Raji (cell line): ENCODE data around the gene RAD54L2.

Experiments used
- POLR2A ChIP-seq: IDR thresholded peaks from 2 replicates; pipeline ENCODE4 v1.6.1; 2011; ENCODE audit warnings: low read depth, low read length, control low read depth; ENCODE audit not compliant: insufficient read depth

RAD54L2 gene, protein sequence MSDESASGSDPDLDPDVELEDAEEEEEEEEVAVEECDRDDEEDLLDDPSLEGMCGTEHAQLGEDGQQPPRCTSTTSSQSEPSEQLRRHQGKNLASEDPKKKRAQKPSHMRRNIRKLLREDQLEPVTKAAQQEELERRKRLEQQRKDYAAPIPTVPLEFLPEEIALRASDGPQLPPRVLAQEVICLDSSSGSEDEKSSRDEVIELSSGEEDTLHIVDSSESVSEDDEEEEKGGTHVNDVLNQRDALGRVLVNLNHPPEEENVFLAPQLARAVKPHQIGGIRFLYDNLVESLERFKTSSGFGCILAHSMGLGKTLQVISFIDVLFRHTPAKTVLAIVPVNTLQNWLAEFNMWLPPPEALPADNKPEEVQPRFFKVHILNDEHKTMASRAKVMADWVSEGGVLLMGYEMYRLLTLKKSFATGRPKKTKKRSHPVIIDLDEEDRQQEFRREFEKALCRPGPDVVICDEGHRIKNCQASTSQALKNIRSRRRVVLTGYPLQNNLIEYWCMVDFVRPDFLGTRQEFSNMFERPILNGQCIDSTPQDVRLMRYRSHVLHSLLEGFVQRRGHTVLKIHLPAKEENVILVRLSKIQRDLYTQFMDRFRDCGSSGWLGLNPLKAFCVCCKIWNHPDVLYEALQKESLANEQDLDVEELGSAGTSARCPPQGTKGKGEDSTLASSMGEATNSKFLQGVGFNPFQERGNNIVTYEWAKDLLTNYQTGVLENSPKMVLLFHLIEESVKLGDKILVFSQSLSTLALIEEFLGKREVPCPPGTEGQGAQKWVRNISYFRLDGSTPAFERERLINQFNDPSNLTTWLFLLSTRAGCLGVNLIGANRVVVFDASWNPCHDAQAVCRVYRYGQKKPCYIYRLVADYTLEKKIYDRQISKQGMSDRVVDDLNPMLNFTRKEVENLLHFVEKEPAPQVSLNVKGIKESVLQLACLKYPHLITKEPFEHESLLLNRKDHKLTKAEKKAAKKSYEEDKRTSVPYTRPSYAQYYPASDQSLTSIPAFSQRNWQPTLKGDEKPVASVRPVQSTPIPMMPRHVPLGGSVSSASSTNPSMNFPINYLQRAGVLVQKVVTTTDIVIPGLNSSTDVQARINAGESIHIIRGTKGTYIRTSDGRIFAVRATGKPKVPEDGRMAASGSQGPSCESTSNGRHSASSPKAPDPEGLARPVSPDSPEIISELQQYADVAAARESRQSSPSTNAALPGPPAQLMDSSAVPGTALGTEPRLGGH (N-terminal part only)

GRCh38 chr3:51538459-51539290, at the start of gene RAD54L2:
RAD54L2 (plus strand) TSS chr3:51538719; CDS start chr3:51590421, 51,702 bp downstream.
- TF ChIP-seq POLR2A: peak; percentile 69

- no peak; the same call in 1 of the 2 replicates for TF ChIP-seq POLR2A
Observed at GRCh38 chr3:51498876-51499738, 39.4 kb upstream of the RAD54L2 start.

GRCh38 chr3:51500632-51501131, 37.8 kb upstream of the RAD54L2 start:
- no peak for TF ChIP-seq POLR2A

- TF ChIP-seq POLR2A: no peak
Observed at GRCh38 chr3:51501833-51502561, 36.5 kb upstream of the RAD54L2 start.

GRCh38 chr3:51502562-51502910, 36.0 kb upstream of the RAD54L2 start:
- no peak for TF ChIP-seq POLR2A

DNA sequence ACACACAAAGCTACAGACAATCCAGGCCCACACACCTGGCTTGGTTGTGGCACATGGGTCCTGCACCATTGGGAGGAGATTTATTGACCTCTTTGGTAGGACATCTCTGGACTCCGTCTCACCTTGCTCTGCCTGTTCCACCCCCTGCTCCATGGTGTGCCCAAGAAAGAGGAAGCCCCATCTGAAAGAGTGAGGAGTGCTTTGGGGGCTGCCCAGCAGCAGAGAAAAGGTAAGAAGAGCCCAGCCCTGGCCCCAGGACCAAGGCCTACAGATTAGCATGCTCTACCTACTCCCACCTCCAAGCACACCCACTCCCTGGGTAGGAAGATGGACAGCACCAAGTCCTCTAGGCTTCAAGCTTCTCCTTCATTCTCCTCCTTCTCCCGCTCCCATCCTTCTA, 35.5 kb upstream of the RAD54L2 start:
- no peak for TF ChIP-seq POLR2A

- TF ChIP-seq POLR2A: no peak
Observed at GRCh38 chr3:51508255-51508654, 30.3 kb upstream of the RAD54L2 start.

- no peak for TF ChIP-seq POLR2A
Observed at GRCh38 chr3:51510996-51511395, 27.5 kb upstream of the RAD54L2 start.

DNA sequence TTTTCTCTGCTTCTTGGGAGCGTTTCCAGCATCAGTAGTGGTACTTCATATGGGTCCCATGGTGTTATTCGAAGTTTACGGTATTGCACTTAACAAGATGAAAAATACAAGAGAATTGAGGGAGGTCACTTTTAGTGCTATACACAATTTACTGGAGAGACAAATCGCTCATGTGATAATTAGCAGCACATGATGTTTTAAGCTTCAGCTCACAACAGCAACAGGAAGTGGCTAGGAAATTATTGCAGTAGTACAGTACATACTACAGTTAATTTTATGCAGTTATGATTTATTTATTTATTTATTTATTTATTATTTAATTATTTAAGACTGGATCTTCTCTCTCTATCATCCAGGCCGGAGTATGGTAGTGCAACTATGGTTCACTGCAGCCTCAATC, 24.3 kb upstream of the RAD54L2 start:
- TF ChIP-seq POLR2A: no peak

DNA sequence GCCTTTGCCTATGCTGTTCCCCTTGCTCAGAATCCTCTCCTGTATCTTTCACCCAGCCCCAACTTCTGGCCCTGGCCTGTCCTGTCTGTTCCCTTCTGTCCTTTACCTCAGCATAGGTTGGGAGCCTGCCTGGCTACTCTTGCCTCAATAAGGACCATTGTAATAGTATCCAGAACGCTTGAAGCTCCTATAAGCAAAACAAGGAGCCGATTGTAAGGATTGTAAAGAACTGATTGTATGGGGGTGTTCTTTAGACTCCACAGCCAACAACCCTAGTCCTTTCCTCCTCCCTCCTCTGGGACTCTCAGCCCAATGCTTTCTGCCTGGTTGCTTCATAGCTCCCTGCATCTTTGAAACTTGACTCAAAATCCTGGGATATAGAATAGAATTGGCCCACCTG, 18.7 kb upstream of the RAD54L2 start:
- TF ChIP-seq POLR2A: no peak

DNA sequence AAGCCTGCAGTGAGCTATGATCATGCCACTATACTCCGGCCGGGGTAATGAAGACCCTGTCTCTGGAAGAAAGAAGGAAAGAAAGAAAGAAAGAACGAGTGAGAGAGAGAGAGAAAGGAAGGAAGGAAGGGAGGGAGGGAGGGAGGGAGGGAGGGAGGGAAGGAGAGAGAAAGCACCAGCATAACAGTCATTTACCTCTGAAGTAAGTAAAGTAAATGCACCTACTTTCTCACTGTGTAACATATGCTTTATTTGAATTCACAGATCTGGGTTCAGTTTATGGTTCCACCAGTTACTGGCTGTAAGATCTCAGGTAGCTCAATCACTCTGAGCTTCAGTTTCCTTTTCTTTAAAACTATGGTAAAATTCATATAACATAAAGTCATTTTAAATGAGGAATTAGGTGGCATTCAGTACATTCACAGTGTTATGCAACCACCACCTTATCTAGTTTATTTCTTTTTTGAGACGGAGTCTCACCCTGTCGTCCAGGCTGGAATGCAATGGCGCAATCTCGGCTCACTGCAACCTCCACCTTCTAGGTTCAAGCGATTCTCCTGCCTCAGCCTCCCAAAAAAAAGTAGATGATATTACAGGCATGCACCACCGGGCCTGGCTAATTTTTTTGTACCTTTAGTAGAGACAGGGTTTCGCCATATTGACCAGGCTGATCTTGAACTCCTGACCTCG, 16.1 kb upstream of the RAD54L2 start:
- TF ChIP-seq POLR2A: no peak

- TF ChIP-seq POLR2A: no peak
Observed at GRCh38 chr3:51530485-51530884, 8.0 kb upstream of the RAD54L2 start.
